ENCODE measurements around the gene FOXRED2. TPM values are rescaled to one million over a fixed set of nuclear protein-coding genes. Genes with fewer than 3 reads are reported as not detected.
"Not testable (repeated sequence)": the region's sequence is repeated elsewhere in the genome, so short reads cannot be mapped to it uniquely, and the experiment has no call there.

Gene FOXRED2
- total RNA-seq, 1 donor from 2014 or later, result 13.5 TPM

DNA sequence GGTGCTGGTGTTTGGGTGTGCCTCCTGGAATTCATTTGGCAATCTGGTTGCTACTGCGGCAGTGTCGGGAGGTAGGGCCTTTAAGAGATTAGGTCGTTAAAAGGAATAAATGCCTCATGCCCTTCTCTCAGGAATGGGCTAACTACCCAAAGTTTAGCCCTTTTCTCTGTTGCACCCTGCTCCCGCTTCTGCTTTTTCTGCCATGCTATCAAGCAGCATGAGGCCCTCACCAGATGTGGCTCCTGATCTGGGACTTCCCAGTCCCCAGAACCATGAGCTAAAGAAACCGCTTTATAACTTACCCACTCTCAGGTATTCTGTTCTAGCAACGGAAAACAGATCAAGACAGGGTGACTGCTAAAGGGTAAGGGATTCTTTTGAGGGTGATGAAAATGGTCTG, 15.8 kb upstream of the FOXRED2 start:
- DNase-seq (no peak), ATAC-seq (no peak)
- intact Hi-C loops (cut with micrococcal nuclease), result no loop called here

- intact Hi-C loops (cut with micrococcal nuclease), result no loop called here
- DNase-seq, result no peak
- no peak for ATAC-seq
Measured at GRCh38 chr22:36520423-36520822, 13.6 kb upstream of the FOXRED2 start.

- ATAC-seq; DNase-seq; intact Hi-C loops (cut with micrococcal nuclease): not testable (repeated sequence)
Measured at GRCh38 chr22:36519906-36520305, 13.1 kb upstream of the FOXRED2 start.

DNA sequence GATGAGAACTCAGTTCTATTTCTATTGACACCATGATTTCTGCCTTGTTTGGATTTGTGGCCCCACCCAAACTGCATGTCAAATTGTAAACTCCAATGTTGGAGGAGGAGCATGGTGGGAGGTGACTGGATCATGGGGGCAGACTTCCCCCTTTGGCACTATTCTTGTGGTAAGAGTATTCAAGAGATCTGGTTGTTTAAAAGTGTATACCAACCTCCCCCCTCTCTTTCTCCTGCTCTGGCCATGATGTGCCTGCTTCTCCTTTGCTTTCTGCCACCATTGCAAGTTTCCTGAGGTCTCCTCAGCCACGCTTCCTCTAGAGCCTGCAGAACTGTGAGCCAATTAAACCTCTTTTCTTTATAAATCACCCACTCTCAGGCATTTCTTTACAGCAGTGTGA, 7.9 kb upstream of the FOXRED2 start:
- intact Hi-C loops (cut with micrococcal nuclease), result no loop called here

DNA sequence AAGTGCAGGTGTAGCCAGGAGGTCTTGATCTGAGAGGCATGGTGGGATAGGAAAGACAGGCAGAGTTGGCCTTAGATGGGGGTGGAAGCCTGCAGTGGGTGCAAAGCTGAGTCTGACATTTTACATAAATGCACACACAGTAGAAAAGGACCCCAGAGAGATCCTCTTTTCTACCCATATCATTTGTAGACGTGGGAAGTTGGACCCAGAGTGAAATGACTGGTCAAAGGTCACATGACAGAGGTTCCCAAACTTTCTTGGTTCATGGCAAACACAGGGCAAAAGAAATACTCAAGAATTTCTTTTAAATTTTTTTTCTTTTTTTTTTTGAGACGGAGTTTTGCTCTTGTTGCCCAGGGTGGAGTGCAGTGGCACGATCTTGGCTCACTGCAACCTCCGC, 6.2 kb upstream of the FOXRED2 start:
- intact Hi-C loops (cut with micrococcal nuclease), result no loop called here
- no peak for DNase-seq
- no peak for ATAC-seq

More for the DNA sequence above, 7.9 kb upstream of the FOXRED2 start:
- no peak for ATAC-seq
- DNase-seq, result no peak

- ATAC-seq (no peak), DNase-seq (no peak)
- intact Hi-C loops (cut with micrococcal nuclease), result no loop called here
Measured at GRCh38 chr22:36512333-36512732, 5.5 kb upstream of the FOXRED2 start.

- ATAC-seq (peak; percentile 3), DNase-seq (no peak)
- intact Hi-C loops (cut with micrococcal nuclease), result no loop called here
Measured at GRCh38 chr22:36510966-36511881, 4.4 kb upstream of the FOXRED2 start.

DNA sequence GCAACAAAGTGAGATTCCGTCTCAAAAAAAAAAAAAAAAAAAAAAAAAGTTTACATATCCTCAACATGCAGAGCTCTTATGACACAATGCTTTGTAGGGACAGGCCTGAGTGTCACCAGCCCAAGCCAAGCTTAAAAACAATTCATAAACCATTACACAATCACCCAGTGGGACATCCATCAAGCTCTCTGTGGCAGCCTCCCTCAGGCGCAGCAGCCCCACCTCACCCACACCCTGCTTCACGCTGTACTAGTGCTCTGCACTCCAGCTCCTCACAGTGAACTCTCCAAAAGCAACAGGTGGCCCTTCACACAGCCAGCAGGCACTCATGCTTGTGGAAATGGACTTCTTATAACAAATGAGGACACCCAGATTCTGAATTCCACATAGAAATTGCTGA, 3.5 kb upstream of the FOXRED2 start:
- no peak for DNase-seq
- peak; percentile 1 for ATAC-seq
- intact Hi-C loops (cut with micrococcal nuclease), result no loop called here

- intact Hi-C loops (cut with micrococcal nuclease), result no loop called here
- DNase-seq (no peak), ATAC-seq (no peak)
Measured at GRCh38 chr22:36507518-36508010, 724 bp upstream of the FOXRED2 start.

GRCh38 chr22:36505998-36506635, 723 bp downstream of the FOXRED2 start:
- intact Hi-C loops (cut with micrococcal nuclease), result no loop called here
- peak; percentile 54 for DNase-seq
- peak; percentile 5 for ATAC-seq

DNA sequence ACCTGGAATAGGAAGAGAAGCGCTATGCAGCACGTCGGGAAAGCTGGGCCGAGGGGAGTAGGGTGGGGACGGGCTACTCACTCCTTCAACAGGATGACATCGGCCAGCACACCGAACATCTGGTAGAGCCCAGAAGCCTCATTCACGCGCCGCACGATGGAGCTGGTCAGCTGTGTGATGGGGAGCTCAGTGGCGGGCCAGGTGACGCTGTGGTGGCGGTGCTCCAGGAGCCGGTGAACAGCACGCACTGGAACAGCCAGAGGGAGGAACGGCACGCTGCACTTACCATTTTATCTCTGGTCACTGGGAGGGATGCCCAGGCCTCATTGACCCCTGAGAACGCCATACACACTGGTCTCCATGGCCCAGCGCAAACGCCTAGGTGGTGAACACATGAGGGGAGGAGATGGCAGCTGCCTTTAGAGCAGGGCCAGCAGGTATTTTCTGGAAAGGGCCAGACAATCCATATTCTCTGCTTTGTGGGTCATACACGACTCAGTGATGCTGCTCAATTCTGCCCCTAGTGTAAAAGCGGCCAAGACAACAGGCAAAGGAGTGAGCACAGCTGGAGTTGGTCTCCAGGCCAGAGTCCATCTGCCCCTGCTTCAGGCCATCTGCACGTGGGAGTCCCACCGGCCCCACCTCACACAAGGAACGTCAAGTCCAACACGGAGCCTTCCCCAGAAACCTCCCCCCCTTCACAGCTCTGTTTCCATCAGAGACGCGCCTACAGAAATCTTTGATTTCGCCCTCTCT, 8.8 kb downstream of the FOXRED2 start:
- intact Hi-C loops (cut with micrococcal nuclease), result no loop called here
- DNase-seq, result no peak
- no peak for ATAC-seq

- peak; percentile 54 for DNase-seq
- ATAC-seq, result peak; percentile 74
- intact Hi-C loops (cut with micrococcal nuclease), result no loop called here
Measured at GRCh38 chr22:36493690-36494110, 13.1 kb downstream of the FOXRED2 start.

GRCh38 chr22:36492109-36492508, 14.7 kb downstream of the FOXRED2 start:
- ATAC-seq, result no peak

GRCh38 chr22:36491155-36491554, 15.7 kb downstream of the FOXRED2 start:
- DNase-seq (no peak), ATAC-seq (no peak)
- intact Hi-C loops (cut with micrococcal nuclease), result no loop called here

More at GRCh38 chr22:36492109-36492508, 14.7 kb downstream of the FOXRED2 start:
- intact Hi-C loops (cut with micrococcal nuclease), result no loop called here
- no peak for DNase-seq

DNA sequence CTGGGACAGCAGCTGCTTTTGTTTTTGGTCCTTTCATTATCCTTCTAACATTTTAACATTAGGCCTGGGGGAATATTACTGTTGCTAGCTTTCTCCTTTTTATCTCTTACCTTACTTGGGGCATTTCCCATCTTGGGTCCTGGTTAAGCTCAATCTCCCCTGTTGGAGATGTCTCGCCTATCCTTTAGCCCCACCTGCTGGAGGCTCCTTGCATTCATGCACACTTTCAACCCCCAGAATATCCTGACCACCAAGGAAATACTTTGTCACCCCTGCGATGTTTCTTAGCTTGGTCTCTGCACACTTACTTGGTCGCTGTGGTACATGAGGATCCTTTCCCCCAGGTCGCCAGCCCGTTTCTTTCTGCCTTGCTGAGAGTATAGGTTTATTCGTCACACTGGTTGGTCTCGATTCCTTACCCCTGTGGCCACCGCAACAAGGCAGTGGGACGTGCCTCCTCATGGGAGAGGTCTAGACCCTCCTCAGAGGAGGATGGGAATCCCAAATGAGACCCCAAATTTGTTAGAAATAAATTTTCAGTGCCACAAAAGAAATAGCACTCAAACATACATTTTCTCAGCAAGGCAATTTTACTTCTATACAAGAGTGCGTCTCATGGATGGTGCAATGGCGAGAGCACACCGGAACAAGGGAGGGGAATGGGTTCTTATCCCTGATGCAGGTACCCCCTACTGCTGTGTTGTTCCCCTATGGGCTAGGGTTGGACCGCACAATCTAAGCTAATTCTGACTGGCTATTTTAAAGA, 20.0 kb downstream of the FOXRED2 start:
- ATAC-seq (no peak), DNase-seq (no peak)
- intact Hi-C loops (cut with micrococcal nuclease), result no loop called here

DNA sequence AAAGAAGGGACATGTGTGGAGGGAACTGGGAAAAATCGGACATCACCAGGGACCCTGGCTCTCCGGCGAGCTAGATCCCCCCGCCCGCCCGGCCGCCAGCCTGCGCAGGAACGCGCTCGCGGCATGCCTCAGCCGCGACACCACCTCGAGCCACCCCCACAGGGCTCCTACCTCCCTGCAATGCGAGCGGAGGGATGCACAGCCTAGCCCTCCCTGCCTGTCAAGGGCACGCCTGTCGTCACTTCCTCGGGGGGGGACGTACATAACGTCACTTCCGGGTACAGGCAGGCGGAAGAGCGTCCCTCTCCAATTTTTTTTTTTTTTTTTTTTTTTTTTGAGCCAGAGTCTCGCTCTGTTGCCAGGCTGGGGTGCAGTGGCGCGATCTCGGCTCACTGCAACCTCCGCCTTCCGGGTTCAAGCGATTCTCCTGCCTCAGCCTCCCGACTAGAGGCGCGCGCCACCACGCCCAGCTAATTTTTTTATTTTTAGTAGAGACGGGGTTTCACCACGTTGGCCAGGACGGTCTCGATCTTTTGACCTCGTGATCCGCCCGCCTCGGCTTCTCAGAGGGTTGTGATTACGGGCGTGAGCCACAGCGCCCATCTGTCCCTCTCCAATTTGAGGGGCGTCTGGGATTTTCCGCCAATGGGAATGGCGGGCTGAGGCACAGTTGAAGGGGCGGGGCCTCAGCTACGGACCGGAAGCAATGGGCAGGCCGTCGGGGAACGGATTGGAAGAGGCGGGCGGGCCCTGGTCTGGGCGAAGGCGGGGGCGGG, 25.3 kb downstream of the FOXRED2 start, which contains the start of gene TXN2:
Gene TXN2, minus strand, starts transcription at position 248 of the 776 bp plus-strand sequence. CDS start 803 bp downstream, outside the sequence.
- intact Hi-C loops (cut with micrococcal nuclease), result no loop called here
- ATAC-seq (peak; percentile 94), DNase-seq (peak; percentile 98)

GRCh38 chr22:36480941-36481392, 25.9 kb downstream of the FOXRED2 start:
- DNase-seq, result no peak
- no peak for ATAC-seq
- intact Hi-C loops (cut with micrococcal nuclease), result no loop called here

DNA sequence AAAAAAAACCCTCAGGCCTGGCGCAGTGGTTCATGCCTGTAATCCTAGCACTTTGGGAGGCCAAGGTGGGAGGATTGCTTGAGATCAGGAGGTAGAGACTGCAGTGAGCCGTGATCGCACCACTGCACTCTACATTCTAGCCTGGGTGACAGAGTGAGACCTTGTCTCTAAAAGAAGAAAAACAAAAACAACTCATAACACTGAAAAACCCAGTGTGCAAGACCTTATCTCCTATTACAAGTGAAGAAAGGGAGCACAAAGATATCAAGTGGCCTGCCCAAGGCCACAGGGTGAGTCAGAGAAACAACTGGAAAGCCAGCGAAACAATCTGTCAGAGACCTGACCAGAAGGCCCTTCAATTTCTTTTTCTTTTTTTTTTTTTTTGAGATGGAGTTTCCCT, 27.9 kb downstream of the FOXRED2 start:
- ATAC-seq (no peak), DNase-seq (no peak)
- intact Hi-C loops (cut with micrococcal nuclease), result no loop called here
